Mesenchymal stem cell (in vitro differentiated cells and primary cell): ENCODE results near the gene TESMIN.

ENCODE experiments used
- DNase-seq: peaks from one replicate; pipeline ENCODE4 v3.0.0-alpha.2; 2013
- H2AFZ ChIP-seq: one replicate; pipeline ENCODE4 v1.6.1; 2013; ENCODE audit warnings: low read depth, mild to moderate bottlenecking, control low read depth, inconsistent platforms, low read length, moderate library complexity
- H2AK5ac ChIP-seq: 2 replicates; pipeline ENCODE4 v1.6.1; 2013; ENCODE audit warnings: low read length, moderate library complexity, mild to moderate bottlenecking, inconsistent platforms; ENCODE audit not compliant: severe bottlenecking
- H2BK120ac ChIP-seq: one replicate; pipeline ENCODE4 v1.6.1; 2013; ENCODE audit warnings: low read depth, mild to moderate bottlenecking, inconsistent platforms, low read length, moderate library complexity
- H2BK12ac ChIP-seq, 2 experiments: one replicate each; pipeline ENCODE4 v1.6.1; 2013; ENCODE audit warnings: inconsistent platforms in 2 of 2, low read length in 2 of 2, mild to moderate bottlenecking in 2 of 2, moderate library complexity in 2 of 2, control low read depth in 1 of 2
- H2BK15ac ChIP-seq: one replicate; pipeline ENCODE4 v1.6.1; 2013; ENCODE audit warnings: mild to moderate bottlenecking, low read depth, inconsistent platforms; ENCODE audit not compliant: poor library complexity, severe bottlenecking
- H2BK5ac ChIP-seq: 2 replicates; pipeline ENCODE4 v1.6.1; 2013; ENCODE audit warnings: low read depth, mild to moderate bottlenecking, low read length, control low read depth, inconsistent platforms; ENCODE audit not compliant: poor library complexity, severe bottlenecking
- H3K14ac ChIP-seq, 2 experiments: one replicate each; pipeline ENCODE4 v1.6.1; 2013; ENCODE audit warnings: inconsistent platforms in 2 of 2, low read length in 2 of 2, control low read depth in 1 of 2, mild to moderate bottlenecking in 1 of 2, moderate library complexity in 1 of 2
- H3K18ac ChIP-seq, 2 experiments: one replicate each; pipeline ENCODE4 v1.6.1; 2013; ENCODE audit warnings: inconsistent platforms in 2 of 2, low read length in 2 of 2, control low read depth in 1 of 2, low read depth in 1 of 2, mild to moderate bottlenecking in 1 of 2
- H3K23ac ChIP-seq, 2 experiments: one replicate each; pipeline ENCODE4 v1.6.1; 2013; ENCODE audit warnings: inconsistent platforms in 2 of 2, low read length in 2 of 2, mild to moderate bottlenecking in 2 of 2, moderate library complexity in 2 of 2, control low read depth in 1 of 2
- H3K27ac ChIP-seq: 2 replicates; pipeline ENCODE4 v1.5.1; 2013; ENCODE audit warnings: mild to moderate bottlenecking, moderate library complexity, low read length, control low read depth, inconsistent platforms; ENCODE audit not compliant: poor library complexity, severe bottlenecking
- H3K27me3 ChIP-seq, 2 experiments: 2 replicates each; pipeline versions ENCODE4 v1.6.1 to v1.7.0; 2013; ENCODE audit warnings: low read length in 2 of 2, mild to moderate bottlenecking in 2 of 2, moderate library complexity in 2 of 2, control low read depth in 1 of 2, inconsistent platforms in 1 of 2; ENCODE audit not compliant: control insufficient read depth in 1 of 2, insufficient read depth in 1 of 2
- H3K36me3 ChIP-seq, 2 experiments: 2 replicates each; pipeline versions ENCODE4 v1.6.1 to v1.7.0; 2013; ENCODE audit warnings: low read length in 2 of 2, control low read depth in 1 of 2, inconsistent platforms in 1 of 2, low read depth in 1 of 2, mild to moderate bottlenecking in 1 of 2; ENCODE audit not compliant: insufficient read depth in 2 of 2, control insufficient read depth in 1 of 2
- H3K4ac ChIP-seq, 2 experiments: one replicate each; pipeline ENCODE4 v1.6.1; 2013; ENCODE audit warnings: inconsistent platforms in 2 of 2, low read length in 2 of 2, mild to moderate bottlenecking in 2 of 2, moderate library complexity in 2 of 2, control low read depth in 1 of 2, low read depth in 1 of 2
- H3K4me1 ChIP-seq: 2 replicates; pipeline ENCODE4 v1.6.1; 2013; ENCODE audit warnings: low read depth, low read length, control low read depth; ENCODE audit not compliant: control insufficient read depth, insufficient read depth
- H3K4me2 ChIP-seq: 2 replicates; pipeline ENCODE4 v1.6.1; 2013; ENCODE audit warnings: low read length, mild to moderate bottlenecking, inconsistent platforms; ENCODE audit not compliant: poor library complexity, severe bottlenecking
- H3K4me3 ChIP-seq, 2 experiments: 2 replicates each; pipeline versions ENCODE4 v1.5.1 to v1.7.0; 2013; ENCODE audit warnings: low read length in 2 of 2, mild to moderate bottlenecking in 2 of 2, control low read depth in 1 of 2, low read depth in 1 of 2; ENCODE audit not compliant: insufficient read depth in 1 of 2
- H3K79me1 ChIP-seq: replicated peaks from 2 replicates; pipeline ENCODE4 v1.6.1; 2013; ENCODE audit warnings: mild to moderate bottlenecking, control low read depth, low read length, inconsistent platforms; ENCODE audit not compliant: poor library complexity, severe bottlenecking
- H3K9ac ChIP-seq: 2 replicates; pipeline ENCODE4 v1.7.0; 2013; ENCODE audit warnings: mild to moderate bottlenecking, low read length, moderate library complexity
- H3K9me3 ChIP-seq: 2 replicates; pipeline ENCODE4 v1.7.0; 2013; ENCODE audit warnings: mild to moderate bottlenecking, low read length; ENCODE audit not compliant: control insufficient read depth
- H4K8ac ChIP-seq: one replicate; pipeline ENCODE4 v1.6.1; 2013; ENCODE audit warnings: inconsistent platforms, mild to moderate bottlenecking, low read length, moderate library complexity
- H4K91ac ChIP-seq: one replicate; pipeline ENCODE4 v1.6.1; 2013; ENCODE audit warnings: mild to moderate bottlenecking, low read length, inconsistent platforms
- WGBS: methylation state at CpG from one replicate; pipeline ENCODE4 v1.1.7; 2013; ENCODE audit warnings: mixed read lengths; 5-methylcytosine and 5-hydroxymethylcytosine counted together

Gene TESMIN

GRCh38 chr11:68669301-68670090, 81.8 kb downstream of the TESMIN start:
- Histone ChIP-seq H3K18ac (no peak overlapping the region), H4K91ac (no peak overlapping the region), H3K14ac (no peak overlapping the region), H2BK15ac (no peak overlapping the region), H3K9me3 (peaks cover 17% of the 10 kb centered on the region), H2AFZ (no peak overlapping the region), H3K4ac (no peak overlapping the region), H3K9ac (no peak overlapping the region), H3K4me2 (no peak overlapping the region), H3K4me1 (no peaks in the 10 kb centered on the region), H3K23ac (no peak overlapping the region), H2BK120ac (no peak overlapping the region), H3K27me3 (peaks cover 39 to 71% of the 10 kb centered on the region in 2 experiments), H3K4me3 (no peak overlapping the region), H2BK5ac (no peak overlapping the region), H2AK5ac (no peak overlapping the region), H2BK12ac (no peak overlapping the region), H3K36me3 (no peaks in the 10 kb centered on the region), H3K27ac (no peak overlapping the region), H4K8ac (no peak overlapping the region), H3K79me1 (no peaks in the 10 kb centered on the region)
- DNase-seq: no peak
- WGBS: 92% methylated on average over 27 of the region's 27 CpGs

GRCh38 chr11:68667511-68668500, 83.5 kb downstream of the TESMIN start:
- Histone ChIP-seq H2BK15ac (no peak overlapping the region), H3K14ac (no peak overlapping the region), H3K36me3 (peaks cover 0 to 4% of the 10 kb centered on the region in 2 experiments), H2AK5ac (no peak overlapping the region), H3K4me3 (no peak overlapping the region), H2BK5ac (no peak overlapping the region), H3K27ac (no peak overlapping the region), H3K79me1 (no peaks in the 10 kb centered on the region), H3K9ac (no peak overlapping the region), H3K18ac (no peak overlapping the region), H2BK12ac (no peak overlapping the region), H3K4ac (no peak overlapping the region), H3K4me1 (no peaks in the 10 kb centered on the region), H4K8ac (no peak overlapping the region), H2AFZ (no peak overlapping the region), H3K4me2 (no peak overlapping the region), H3K27me3 (peaks cover 53 to 76% of the 10 kb centered on the region in 2 experiments), H3K23ac (no peak overlapping the region), H4K91ac (no peak overlapping the region), H2BK120ac (no peak overlapping the region), H3K9me3 (peaks cover 8% of the 10 kb centered on the region)
- DNase-seq: no peak
- 85% methylated on average over 21 of the region's 21 CpGs for WGBS

- Histone ChIP-seq H3K9me3 (peaks cover 17% of the 10 kb centered on the region), H4K8ac (no peak overlapping the region), H4K91ac (no peak overlapping the region), H2BK5ac (no peak overlapping the region), H3K36me3 (peaks cover 0 to 4% of the 10 kb centered on the region in 2 experiments), H3K23ac (no peak overlapping the region), H3K9ac (no peak overlapping the region), H3K27me3 (peaks cover 63 to 79% of the 10 kb centered on the region in 2 experiments), H2BK120ac (no peak overlapping the region), H2BK12ac (no peak overlapping the region), H3K4me1 (no peaks in the 10 kb centered on the region), H3K4me2 (no peak overlapping the region), H2AFZ (no peak overlapping the region), H3K79me1 (no peaks in the 10 kb centered on the region), H3K27ac (no peak overlapping the region), H2AK5ac (no peak overlapping the region), H3K14ac (no peak overlapping the region), H3K18ac (no peak overlapping the region), H3K4me3 (no peak overlapping the region), H2BK15ac (no peak overlapping the region), H3K4ac (no peak overlapping the region)
- DNase-seq: no peak
- WGBS: 77% methylated on average over 7 of the region's 15 CpGs
These were observed 84.5 kb downstream of the TESMIN start for GRCh38 chr11:68666849-68667248.

GRCh38 chr11:68665436-68665835, 85.9 kb downstream of the TESMIN start:
- Histone ChIP-seq H2BK15ac (no peak overlapping the region), H2BK5ac (no peak overlapping the region), H3K14ac (no peak overlapping the region), H3K4me1 (no peaks in the 10 kb centered on the region), H4K8ac (no peak overlapping the region), H3K79me1 (no peaks in the 10 kb centered on the region), H3K4ac (no peak overlapping the region), H3K4me2 (no peak overlapping the region), H2AK5ac (no peak overlapping the region), H3K9ac (no peak overlapping the region), H3K36me3 (peaks cover 0 to 4% of the 10 kb centered on the region in 2 experiments), H3K18ac (no peak overlapping the region), H3K27ac (no peak overlapping the region), H4K91ac (no peak overlapping the region), H3K27me3 (peaks cover 75 to 88% of the 10 kb centered on the region in 2 experiments), H3K4me3 (no peak overlapping the region), H2AFZ (no peak overlapping the region), H3K9me3 (peaks cover 13% of the 10 kb centered on the region), H2BK12ac (no peak overlapping the region), H3K23ac (no peak overlapping the region), H2BK120ac (no peak overlapping the region)
- DNase-seq: no peak
- 96% methylated on average over 13 of the region's 16 CpGs for WGBS
